NOMO-1 (cell line): Measurements from ENCODE around the gene RGS9.
"Not testable (repeated sequence)": the region's sequence is repeated elsewhere in the genome, so short reads cannot be mapped to it uniquely, and the experiment has no call there.

Experiments
- DNase-seq, 2 experiments: peaks; one replicate each; lab custom pipeline; 2025; ENCODE audit not compliant: unreplicated experiment in 2 of 2; lab: John Stamatoyannopoulos, UW

RGS9 gene

GRCh38 chr17:65202844-65203571 is 65.8 kb downstream of the RGS9 start:
- DNase-seq = peak in 1 of 2 experiments; percentile 43

- no peak for DNase-seq
Measured at GRCh38 chr17:65204001-65204400, 66.8 kb downstream of the RGS9 start.

- DNase-seq = no peak
Measured at GRCh38 chr17:65205655-65206054, 68.5 kb downstream of the RGS9 start.

- not testable (repeated sequence) for DNase-seq
Measured at GRCh38 chr17:65207448-65207847, 70.3 kb downstream of the RGS9 start.

- no peak for DNase-seq
Measured at GRCh38 chr17:65208717-65209116, 71.5 kb downstream of the RGS9 start.

GRCh38 chr17:65218261-65218660 is 81.1 kb downstream of the RGS9 start:
- no peak for DNase-seq

GRCh38 chr17:65219124-65219523 is 82.0 kb downstream of the RGS9 start:
- peak in 1 of 2 experiments; percentile 14 for DNase-seq

GRCh38 chr17:65219707-65220106 is 82.5 kb downstream of the RGS9 start:
- DNase-seq = no peak

- DNase-seq = no peak
Measured at GRCh38 chr17:65220732-65221131, 83.6 kb downstream of the RGS9 start.

GRCh38 chr17:65222214-65222738 is 85.1 kb downstream of the RGS9 start:
- no peak for DNase-seq

- no peak for DNase-seq
Measured at GRCh38 chr17:65225061-65225460, 87.9 kb downstream of the RGS9 start.

GRCh38 chr17:65226227-65226626 is 89.1 kb downstream of the RGS9 start:
- no peak for DNase-seq

- DNase-seq = no peak
Measured at GRCh38 chr17:65227637-65228036, 90.5 kb downstream of the RGS9 start.

- no peak for DNase-seq
Measured at GRCh38 chr17:65228287-65228686, 91.1 kb downstream of the RGS9 start.

GRCh38 chr17:65228734-65229620 is 91.8 kb downstream of the RGS9 start:
- peak; percentile 91 to 98 for DNase-seq

- DNase-seq = peak; percentile 18 to 20
Measured at GRCh38 chr17:65229621-65229995, 92.4 kb downstream of the RGS9 start.

- DNase-seq = peak in 1 of 2 experiments; percentile 6
Measured at GRCh38 chr17:65230040-65230439, 92.9 kb downstream of the RGS9 start.

- DNase-seq = no peak
Measured at GRCh38 chr17:65231086-65231485, 93.9 kb downstream of the RGS9 start.

GRCh38 chr17:65231662-65232335 is 94.6 kb downstream of the RGS9 start:
- peak; percentile 49 to 52 for DNase-seq

GRCh38 chr17:65235284-65235683 is 98.1 kb downstream of the RGS9 start:
- no peak for DNase-seq

- no peak for DNase-seq
Measured at GRCh38 chr17:65236321-65236720, 99.2 kb downstream of the RGS9 start.
